22Rv1 (cell line): ENCODE data around the gene CCDC57.

Experiments
- CTCF ChIP-seq: fragments of 450-650 bp; IDR thresholded peaks from 2 replicates; pipeline ENCODE4 v1.5.1; 2017; ENCODE audit warnings: mild to moderate bottlenecking
- ZFX ChIP-seq: fragments of 450-650 bp; IDR thresholded peaks from 2 replicates; pipeline ENCODE4 v1.6.1; 2017; ENCODE audit warnings: antibody characterized with exemption, borderline replicate concordance

GRCh38 chr17:82121660-82122629 is 90.7 kb downstream of the CCDC57 start:
- no peak for TF ChIP-seq CTCF
- no peak for TF ChIP-seq ZFX
